GM21515 (cell line): ENCODE results near the gene PBX1.

ENCODE experiments used
- ATAC-seq: cut with Tn5 transposase; IDR thresholded peaks from one replicate; pipeline ENCODE4 v1.9.1; 2021; ENCODE audit not compliant: unreplicated experiment

The PBX1 gene

DNA sequence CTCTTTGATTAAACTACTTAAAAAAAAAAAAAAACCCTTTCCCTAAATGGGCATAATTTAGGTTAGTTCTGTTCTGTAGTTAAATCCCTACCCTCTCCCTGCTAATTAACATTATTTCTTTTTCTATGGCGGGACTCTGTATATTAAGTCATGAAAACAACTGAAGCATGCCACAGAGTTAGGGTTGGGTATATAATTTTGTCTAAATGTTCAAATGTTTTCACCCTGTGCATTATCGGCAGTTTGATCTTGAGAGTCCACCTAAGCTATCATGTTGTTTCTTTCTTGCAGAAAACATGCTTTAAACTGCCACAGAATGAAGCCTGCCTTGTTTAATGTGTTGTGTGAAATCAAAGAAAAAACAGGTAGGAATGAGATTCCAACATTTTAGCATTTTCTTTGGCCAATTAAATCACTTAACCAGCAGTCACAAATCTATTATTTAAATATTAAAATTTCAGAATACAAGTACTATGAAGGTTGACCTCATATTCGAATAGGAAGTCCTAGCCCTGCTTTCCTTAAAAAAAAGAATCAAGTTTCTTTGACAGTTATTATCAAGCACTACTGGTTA is 4.0 kb downstream of the PBX1 start:
- ATAC-seq = no peak

DNA sequence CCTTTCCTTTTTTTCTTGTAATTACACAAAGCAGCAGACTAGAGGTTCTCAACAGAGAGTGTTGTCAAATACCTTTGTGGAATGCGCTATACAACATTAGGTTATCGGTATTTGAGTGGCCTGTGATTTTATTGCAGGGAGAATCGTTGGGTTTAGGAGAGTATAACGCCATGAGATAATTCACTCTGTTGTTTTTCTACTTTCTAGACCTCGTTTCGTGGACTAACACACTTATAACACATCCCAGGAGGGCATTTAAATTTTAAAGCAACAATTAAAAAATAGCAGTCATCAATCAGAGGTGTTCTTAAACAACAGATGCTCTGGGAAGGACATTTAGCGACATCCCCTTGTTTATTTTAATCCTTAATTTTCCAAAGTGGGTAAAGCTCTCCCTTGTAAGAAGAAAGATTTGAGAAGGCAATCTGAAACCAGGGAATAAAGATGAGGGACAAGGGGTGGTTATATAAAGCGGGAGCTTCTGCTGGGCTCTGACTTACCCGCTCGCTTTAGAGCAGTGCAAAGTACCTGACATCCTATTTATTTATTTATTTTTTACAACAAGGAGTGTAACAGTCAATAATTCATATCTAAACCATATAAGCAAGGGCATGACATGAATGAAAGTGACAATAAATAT is 4.9 kb downstream of the PBX1 start:
- ATAC-seq = no peak

DNA sequence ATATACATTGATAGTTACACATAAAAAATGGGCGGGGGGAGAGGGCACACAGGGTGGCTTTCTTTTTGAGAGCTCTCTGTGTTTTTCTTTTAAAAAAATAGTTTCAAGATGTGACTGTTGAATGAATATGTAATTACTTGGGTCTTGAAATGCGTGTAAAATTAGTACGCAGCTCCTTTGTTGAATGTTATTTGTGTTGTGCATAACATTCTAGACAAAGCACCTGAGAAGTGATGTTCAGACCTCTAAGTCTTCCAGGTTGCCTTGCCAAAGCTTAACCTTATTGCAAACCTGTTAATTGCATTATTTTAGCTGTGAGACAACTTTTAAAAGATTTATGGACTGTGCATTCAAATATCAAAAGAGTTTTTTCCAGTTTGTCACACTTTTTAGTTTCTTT is 5.4 kb downstream of the PBX1 start:
- no peak for ATAC-seq

DNA sequence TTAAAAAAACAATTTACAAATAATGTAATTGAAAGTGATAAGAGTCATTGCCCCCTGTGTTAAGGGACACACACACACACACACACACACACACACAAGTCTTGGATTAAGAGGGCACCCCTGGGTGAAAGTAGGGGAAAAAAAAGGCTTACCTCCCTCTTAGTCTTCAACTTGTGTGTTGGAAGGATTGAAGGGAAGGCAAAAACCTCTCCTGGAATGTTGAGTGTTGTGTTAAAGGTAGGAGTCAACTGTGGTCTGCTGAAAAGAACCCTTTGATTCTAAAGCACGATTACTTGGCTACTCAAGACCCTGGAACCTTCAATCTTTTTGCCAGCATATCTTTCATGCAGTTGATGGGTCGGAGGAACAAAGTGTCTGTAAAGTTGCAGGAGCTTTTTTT is 6.4 kb downstream of the PBX1 start:
- ATAC-seq = no peak

DNA sequence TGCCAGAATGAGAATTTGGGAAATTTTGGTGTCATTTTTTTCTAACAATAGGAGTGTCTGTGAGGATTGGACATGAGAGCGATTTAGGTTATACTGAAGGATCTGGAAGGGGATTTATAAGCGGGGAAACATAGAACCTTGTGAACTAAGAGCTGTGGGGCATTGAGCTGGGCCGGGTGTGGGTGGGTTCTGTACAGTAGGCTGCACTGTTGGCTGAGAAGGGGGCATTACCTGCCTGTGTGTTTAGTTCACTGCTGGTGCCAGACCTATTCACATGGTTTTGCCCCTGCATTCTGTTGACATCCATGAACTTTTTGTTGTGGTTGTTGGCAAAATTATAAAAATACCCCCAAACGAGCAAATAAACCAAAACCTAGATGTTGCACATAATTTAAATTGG is 8.8 kb downstream of the PBX1 start:
- no peak for ATAC-seq

DNA sequence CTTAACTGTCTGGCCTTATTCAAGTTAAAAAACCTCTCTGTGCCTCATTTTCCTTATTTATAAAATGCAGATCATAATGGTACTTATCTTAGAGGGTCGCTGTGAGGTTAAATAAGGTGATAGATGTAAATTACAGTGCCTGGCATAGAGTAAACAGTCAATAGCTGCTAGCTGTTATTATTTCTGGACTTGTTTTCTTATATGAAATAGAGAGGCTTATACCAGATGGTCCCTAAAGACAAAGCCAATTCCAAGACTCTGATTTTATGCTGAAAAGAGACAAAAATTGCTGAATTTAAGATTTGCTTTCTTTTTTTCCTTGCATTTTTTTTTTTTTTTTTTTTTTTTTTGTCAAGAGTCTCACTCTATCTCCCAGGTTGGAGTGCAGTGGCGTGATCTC is 10.3 kb downstream of the PBX1 start:
- ATAC-seq = no peak

DNA sequence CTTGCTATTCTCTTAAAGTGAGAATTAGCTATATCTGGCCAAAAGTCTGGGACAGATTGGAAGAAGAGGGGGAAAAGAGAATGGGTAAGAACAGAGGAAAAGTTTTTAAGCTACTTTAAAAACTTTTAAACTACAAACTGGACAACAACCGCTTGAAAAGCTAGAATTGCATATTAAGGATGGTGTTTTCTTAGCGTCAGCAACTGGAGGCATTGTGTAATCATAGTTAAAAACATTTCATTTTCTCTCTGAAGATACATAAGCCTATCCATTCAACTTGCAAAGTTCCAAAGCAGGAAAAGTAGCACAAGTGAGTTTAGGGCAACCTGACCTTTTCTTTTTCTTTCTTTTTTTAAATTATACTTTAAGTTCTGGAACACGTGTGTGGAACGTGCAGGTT is 10.9 kb downstream of the PBX1 start:
- ATAC-seq = no peak

DNA sequence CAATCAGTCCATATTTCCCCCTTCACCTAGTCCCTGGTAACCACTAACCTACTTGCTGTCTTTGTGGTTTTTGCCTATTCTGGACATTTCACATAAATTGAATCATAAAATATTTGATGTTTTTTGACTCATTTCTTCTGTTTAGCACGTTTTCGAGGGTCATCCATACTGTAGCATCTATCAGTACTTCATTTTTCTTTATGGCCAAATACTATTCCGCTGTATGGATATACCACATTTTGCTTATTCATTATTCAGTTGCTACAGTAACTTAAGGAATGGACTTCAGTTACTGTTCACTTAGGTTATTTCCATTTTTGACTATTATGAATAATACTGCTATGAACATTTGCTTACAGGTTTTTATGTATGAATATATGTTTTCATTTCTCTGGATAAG is 12.3 kb downstream of the PBX1 start:
- no peak for ATAC-seq

DNA sequence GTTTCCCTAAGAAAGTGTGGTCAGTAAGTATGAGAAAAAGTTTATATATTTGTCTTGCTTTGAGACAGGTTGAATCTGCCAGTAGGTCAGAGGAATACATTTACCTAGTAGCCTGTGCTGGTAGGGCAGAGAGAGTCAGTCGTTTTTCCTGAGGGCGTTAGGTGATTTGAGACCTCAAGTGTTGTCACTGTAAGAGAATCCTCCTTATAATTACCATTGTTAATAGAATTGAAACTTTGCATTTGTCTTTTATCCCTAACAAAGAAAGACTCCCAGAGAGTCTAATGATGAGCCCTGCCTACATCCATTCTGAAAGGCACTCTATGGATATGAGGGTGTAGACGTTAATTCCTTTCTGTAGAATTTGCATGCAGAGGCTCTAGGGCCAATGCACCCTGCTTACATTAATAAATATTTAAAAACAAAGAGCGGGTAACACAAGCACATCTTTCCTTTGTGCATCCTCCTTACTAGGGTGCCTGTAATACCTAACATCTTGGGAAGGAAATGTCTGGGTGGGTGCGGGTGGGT is 16.4 kb downstream of the PBX1 start:
- no peak for ATAC-seq

DNA sequence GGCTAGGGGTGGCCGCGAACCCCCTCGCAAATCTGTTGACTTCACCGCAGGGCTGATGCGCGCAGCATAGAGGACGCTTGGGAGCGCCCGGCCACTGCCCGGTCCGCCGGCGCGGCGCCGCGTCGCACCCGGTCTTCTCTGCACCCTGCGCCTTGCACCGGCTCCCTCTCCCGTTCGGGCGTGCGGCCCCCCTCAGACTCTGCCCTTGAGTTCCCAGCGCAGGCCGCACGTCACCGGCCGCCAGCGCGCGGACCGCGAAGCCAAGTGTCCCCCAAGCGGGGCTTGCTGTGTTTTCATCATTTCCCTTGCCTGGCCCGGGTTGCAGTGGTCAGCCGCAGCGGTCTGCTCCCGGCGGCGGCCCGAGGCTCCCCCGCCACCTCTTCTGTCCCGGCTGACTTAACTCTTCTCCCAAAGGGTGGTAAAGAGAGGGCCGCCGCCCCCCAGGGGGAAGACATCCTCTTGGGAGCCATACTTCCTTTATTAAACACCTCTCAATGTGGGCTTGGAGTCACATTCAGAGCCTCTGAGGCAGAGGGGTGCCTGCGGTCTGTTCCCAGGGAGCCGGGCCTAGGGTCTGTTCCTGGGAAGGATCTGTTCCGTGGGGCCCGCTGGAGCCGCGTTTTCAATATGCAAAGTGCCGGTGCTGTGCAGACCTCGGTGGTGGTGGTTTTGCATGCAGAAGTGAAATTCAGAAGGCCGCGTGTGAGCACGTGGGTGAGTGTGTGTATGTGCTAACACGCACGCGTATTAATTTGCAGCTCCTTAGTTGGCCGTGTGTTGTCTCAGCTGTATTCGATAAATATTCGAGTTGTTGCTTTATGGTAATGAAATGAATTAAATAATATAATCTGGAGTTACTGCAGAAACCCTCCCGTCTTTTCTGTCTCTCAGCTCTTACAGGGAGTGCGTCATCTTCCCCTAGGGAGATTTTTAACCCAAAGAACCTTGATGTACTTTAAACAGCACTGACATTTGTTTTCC is 17.6 kb downstream of the PBX1 start:
- no peak for ATAC-seq

DNA sequence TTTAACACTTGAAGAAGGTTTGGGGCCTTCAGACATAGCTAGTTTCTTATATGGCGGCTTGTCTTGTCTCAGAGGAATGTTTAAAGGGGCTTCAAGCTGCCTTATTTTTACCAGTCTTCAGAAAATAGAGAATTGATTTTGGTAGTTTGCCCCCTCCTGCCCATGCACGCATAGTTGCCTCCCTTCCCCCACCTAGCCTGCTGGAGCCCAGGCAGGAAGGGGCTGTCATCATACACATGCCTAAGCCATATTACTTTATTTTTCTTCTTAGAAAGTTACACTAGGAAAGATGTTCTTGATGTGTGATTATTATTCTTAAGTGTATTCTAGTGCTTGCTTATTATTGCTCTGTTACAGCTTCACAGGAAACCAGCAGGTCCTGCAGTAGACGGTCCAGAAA is 18.3 kb downstream of the PBX1 start:
- no peak for ATAC-seq

DNA sequence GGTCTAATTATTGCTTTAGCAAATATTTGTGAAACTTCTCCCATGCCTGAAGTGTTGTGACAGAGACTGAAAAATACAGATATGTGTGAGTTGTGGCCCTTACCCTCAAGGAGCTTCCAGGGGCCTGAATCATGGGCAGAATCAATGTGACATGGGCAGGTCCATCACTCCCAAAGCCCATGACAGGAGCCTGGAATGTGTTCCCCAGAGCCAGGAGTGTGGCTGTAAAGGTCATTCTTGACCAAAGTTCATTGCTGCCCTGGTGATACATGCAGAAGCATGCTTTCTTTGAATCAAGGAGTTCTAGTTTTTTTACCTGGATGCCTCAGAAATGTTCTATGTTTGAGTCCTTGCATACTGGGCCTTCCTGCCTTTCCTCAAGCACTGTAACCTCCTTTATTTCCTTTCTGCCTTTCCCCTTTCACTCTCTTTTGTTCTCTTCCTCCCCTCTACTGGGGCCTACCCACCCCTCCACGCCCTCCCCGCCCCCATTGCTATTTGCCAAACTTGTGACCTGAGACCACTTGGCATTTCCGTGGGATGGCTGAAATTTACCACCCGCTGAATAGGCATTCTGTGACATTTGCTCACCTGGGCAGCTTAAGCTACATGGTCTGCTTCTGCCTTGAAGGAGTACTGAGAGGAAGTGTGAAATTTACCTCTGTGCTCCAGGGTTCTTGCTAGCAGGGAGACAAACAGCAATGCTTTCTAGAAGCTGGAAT is 19.7 kb downstream of the PBX1 start:
- no peak for ATAC-seq

DNA sequence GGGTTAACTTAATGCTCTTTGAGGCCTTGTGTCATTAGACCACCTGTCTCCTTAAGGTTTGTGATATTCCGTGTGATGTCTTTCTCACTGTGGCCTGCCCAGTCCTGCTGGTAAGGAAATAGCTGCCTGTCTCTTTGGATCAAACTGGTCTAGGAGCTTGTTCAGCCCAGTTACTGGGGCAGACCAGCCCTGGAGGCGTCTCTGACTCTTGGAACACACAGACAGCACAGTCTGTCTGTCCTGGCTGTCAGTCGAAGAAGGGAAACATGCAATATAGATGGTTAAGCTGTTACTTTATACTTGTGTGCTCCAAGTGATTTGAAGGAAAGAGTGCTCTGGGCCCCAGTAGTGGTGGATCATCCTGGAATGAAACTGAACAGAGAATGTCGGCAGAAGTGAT is 20.4 kb downstream of the PBX1 start:
- no peak for ATAC-seq

DNA sequence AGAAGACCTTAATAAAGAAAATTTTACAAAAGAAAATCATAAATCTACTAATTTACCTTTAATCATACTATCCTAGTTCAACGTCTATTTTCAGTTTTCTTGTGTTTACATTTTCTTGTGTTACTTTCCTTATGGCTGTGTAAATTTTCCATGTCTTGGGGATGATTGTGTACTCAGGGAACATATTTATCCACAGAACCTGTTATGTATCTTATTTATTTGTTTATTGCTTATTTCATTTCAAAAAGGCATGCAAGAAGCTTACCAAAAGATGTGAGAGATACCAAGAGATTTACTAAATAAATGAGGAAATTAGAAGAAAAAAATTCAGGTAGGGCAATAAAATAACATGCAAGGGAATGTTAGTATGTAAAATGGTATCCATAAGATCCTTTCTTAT is 22.8 kb downstream of the PBX1 start:
- ATAC-seq = no peak

DNA sequence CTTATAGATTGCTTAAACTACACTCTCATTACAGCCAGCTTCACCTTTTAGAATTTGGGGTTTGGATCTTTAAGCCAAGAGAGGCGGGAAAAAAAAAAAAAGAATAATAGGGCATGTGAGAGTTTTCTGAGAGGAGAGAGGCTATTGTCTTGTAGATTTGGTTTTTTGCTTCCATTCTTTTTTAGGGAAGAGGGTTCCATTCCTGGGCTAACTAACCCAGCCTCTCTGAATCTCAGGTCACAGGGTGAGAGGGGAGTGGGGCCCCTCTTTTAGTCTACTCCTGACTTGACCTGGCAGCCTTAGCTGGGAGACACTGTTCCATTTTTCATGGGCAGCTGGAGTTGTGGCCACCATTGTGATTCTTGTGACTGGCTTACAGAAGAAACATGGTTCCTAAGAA is 24.2 kb downstream of the PBX1 start:
- ATAC-seq = no peak

DNA sequence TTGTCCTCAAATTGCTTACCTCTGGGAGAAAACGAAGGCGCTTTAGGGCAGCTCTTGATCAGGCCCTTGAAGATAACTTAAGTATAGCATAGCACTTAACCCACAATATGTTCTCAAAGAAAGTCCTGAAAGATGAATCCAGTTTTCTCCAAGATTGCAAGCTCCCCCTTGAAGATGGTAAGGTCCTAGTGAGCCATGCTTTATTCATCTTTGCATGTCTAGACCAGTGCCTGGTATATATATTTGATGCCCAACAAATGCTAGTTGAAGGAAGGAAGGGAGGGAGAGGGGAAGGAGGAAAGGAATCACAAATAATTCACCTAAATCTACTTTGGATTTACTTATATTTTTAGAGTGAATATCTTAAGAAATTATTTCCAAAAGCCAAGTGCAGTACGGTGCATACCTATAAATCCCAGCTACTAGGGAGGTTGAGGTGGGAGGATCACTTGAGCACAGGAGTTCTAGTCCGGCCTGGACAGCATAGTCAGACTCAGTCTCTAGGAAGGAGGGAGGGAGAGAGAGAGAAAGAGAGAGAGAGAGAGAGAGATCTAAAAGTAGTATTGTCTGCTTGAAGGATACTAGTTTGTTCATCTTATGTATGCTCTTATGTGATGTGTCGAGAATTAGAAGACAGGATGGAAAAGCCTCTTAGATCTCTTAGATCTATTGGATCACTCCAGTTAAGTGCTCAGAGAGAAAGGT is 25.0 kb downstream of the PBX1 start:
- no peak for ATAC-seq

DNA sequence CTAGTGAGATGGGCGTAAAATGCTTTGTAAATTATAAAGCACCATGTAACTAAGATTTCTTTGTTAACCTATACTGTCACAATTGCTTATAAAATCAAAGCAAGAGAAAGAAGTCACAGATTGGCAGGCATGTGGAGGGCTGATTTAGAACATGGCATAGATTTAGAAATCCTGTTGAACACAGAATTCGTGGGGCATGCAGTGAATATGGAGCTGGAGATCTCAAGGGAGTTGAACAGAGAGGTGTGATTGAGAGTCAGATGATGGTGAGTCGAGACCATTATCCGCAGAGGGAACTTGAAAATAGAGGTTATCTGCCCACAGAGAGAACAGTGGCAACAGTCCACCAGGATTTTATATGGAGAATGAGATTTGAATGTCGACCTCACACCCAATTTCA is 27.6 kb downstream of the PBX1 start:
- ATAC-seq = no peak

DNA sequence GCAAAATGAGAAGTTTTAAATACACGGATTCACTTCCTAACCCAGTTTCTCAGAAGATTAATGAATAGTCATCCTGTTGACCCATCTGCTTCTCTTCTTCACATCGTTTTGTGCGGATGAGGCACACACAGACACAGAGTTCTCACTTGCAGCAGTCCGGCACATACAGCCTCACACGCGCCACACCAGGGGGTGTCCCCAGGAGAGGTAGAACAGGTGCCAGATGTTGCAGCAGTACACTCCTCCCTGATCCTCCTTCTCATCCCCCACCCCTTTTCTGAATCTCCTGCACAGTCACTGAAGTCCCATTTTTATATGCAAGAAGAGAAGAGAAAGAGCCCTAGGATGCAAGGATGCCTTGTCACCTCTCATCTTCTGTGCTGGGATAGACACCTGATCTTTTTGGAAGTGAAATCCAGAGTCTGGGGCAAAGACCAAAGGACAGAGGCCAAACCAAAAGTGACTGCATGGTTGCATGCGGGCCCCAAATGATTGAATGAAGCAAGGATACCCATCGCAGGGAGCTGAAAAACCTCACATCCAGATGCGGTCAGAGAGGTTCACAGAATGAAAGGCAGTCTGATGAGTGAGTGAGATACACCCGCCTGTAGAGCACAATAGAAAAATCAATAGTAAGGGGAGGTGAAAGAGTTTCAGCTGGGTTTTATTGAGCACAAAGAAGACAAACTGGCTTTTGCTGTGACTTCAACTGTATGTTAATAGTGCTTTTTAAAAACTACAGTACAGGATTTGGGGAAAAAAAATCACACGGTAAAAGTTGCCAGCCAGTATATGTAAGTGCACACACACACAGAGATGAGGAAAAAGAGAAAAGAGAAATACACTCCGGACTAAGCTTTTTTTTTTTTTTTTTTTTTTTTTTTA is 28.9 kb downstream of the PBX1 start:
- no peak for ATAC-seq

DNA sequence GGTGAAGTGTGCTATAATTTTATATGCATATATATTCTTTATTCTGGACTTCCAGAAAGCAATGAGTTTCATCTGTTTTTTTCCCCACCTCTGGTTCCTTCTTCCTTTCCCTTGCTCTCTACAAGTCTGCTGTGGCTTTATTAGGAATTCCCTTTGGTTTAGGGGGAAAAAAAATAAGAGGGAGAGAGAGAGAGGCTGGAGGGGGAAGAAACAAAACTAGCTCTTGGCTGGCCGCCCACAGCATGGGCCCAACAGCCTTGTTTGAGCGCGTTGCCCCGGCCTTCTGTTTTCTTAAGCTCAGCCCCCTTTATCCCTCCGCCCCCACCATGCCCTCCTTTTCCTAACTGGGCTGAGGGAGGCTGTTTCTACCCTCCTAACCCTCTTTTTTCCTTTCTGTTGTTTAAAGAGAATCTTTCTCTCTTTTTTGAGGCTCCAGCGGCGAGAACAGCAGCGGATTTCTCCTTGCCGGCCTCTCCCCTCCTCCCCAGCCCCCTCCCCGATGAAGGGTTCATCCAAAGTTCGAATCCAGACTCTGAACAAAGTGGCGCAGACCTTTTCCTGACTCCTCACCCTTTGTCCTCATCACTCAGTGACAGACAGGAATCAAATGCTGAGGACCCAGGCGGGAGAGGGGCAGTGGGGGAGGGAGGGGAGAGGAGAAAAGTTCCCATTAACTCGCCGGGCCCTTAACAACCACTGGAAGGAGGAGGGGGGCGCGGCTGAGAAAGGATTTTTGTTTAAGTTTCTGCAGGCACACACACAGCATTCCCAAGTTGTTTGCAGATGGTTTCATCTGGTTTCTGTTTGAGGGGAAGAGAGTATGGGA is 29.7 kb downstream of the PBX1 start:
- ATAC-seq = no peak
